Stimulated activated CD8-positive, alpha-beta memory T cell treated with anti-CD3 and anti-CD28 coated beads, Interleukin-15, amount 100 ng/mL, for 4 hours (primary cell): Measurements from ENCODE around the gene D2HGDH.
"Not testable (repeated sequence)": the region's sequence is repeated elsewhere in the genome, so short reads cannot be mapped to it uniquely, and the experiment has no call there.

Experiments
- DNase-seq, 2 donors: peaks; one replicate each; pipeline ENCODE4 v3.0.0-alpha.2; 2020; ENCODE audit warnings: low read depth in 2 of 2

The D2HGDH gene

GRCh38 chr2:241748468-241749256 lies 14.2 kb downstream of the D2HGDH start:
- DNase-seq, result no peak

- no peak for DNase-seq
Observed at GRCh38 chr2:241750076-241750840, 15.8 kb downstream of the D2HGDH start.

- DNase-seq, result no peak
Observed at GRCh38 chr2:241751152-241751551, 16.7 kb downstream of the D2HGDH start.

GRCh38 chr2:241751776-241752175 lies 17.3 kb downstream of the D2HGDH start:
- no peak for DNase-seq

GRCh38 chr2:241752253-241752652 lies 17.8 kb downstream of the D2HGDH start:
- no peak for DNase-seq

- DNase-seq, result no peak
Observed at GRCh38 chr2:241752689-241753276, 18.4 kb downstream of the D2HGDH start.

GRCh38 chr2:241753493-241753892 lies 19.1 kb downstream of the D2HGDH start:
- no peak for DNase-seq

GRCh38 chr2:241754042-241754441 lies 19.6 kb downstream of the D2HGDH start:
- DNase-seq, result no peak

GRCh38 chr2:241755166-241755565 lies 20.7 kb downstream of the D2HGDH start:
- no peak for DNase-seq

- DNase-seq, result no peak
Observed at GRCh38 chr2:241755777-241756176, 21.3 kb downstream of the D2HGDH start.

- DNase-seq, result no peak
Observed at GRCh38 chr2:241759067-241759807, 24.8 kb downstream of the D2HGDH start.

GRCh38 chr2:241759893-241760292 lies 25.5 kb downstream of the D2HGDH start:
- DNase-seq, result not testable (repeated sequence)

GRCh38 chr2:241760301-241760771 lies 25.9 kb downstream of the D2HGDH start:
- DNase-seq, result no peak

GRCh38 chr2:241762321-241762932 lies 28.0 kb downstream of the D2HGDH start:
- no peak for DNase-seq

- DNase-seq, result peak; percentile 54 to 59
Observed at GRCh38 chr2:241762933-241763369, 28.5 kb downstream of the D2HGDH start.

- DNase-seq, result no peak
Observed at GRCh38 chr2:241763551-241764274, 29.3 kb downstream of the D2HGDH start.

- no peak for DNase-seq
Observed at GRCh38 chr2:241764275-241765241, 30.1 kb downstream of the D2HGDH start.

- DNase-seq, result no peak
Observed at GRCh38 chr2:241767464-241768250, 33.2 kb downstream of the D2HGDH start.
